Myometrial cell (primary cell): ENCODE measurements around the gene CELF1. TPM values are rescaled to one million over a fixed set of nuclear protein-coding genes. Genes with fewer than 3 reads are reported as not detected.

ENCODE experiments used
- total RNA-seq: library from RNA; depleted of rRNA; stranded (reverse); fragments of >200 nt; gene quantifications from 2 replicates; pipeline ENCODE4 v1.2.3, GENCODE V29; 2015

Gene CELF1
- total RNA-seq, result 60.5 and 101 TPM in 2 replicates

GRCh38 chr11:47552566-47553405 is at the start of gene CELF1:
TSS of gene CELF1 (minus strand) at chr11:47553132. CDS start at chr11:47499523, 53,609 bp downstream.

GRCh38 chr11:47593934-47594855 is 41.3 kb upstream of the CELF1 start, which contains the start of gene C1QTNF4:
TSS of gene C1QTNF4 (minus strand) at chr11:47594411. CDS start at chr11:47590810, 3,601 bp downstream.

GRCh38 chr11:47586098-47586855 is 33.3 kb upstream of the CELF1 start, which contains the start of gene FAM180B:
TSS of gene FAM180B (plus strand) at chr11:47586678. CDS start at chr11:47586769, 91 bp downstream.

DNA sequence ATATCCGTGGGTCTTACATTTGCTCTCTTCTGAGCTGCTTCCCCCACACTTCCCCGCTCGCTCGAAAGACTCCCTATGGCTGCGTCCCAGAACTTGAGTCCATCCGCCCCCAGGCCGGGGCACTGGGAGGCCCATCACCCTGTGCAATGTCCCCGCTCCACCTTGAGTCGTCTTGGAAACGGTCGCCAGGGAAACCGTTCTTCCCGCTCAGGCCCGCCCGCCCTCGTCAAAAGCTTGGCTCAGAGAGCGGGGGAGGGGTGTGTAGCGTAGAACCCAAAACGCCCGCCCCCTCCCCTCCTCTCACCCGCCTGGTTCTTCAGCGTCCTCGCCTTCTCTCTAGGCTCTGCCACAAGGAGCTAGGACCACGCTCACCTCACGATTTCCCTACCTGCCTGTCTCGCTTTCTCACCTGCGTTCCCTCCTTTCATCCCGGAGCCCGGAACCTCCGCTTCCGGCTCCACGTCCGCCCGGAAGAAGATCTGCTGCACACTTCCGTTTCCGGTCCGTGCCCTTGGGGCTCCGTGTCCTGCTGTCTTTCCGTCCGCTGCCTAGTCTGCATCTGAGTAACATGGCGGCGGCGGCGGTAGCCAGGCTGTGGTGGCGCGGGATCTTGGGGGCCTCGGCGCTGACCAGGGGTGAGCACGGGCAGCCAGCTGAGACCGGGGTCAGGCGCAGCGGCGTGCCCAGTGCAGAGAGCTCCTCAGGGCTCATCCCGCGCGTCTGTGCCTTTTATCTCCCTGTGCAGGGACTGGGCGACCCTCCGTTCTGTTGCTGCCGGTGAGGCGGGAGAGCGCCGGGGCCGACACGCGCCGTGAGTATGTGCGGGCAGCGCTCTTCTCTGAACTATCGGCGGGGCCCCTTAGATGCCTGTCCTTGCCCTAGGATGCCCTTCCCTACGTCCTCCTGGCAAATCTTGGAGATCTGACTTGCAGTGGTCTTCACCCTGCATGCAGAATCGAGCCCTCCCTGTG is 25.9 kb upstream of the CELF1 start, which contains the start of the genes KBTBD4 and NDUFS3:
Gene KBTBD4 (minus strand): TSS at position 447 of the 971 bp plus-strand sequence. CDS start 19 bp downstream, at position 428.
Gene NDUFS3 (plus strand): TSS at position 551 of the 971 bp plus-strand sequence. CDS start 18 bp downstream, at position 569.

GRCh38 chr11:47565340-47566148 is 12.6 kb upstream of the CELF1 start, which contains the start of gene PTPMT1:
TSS of gene PTPMT1 (plus strand) at chr11:47565599. CDS start at chr11:47565623, 24 bp downstream.

DNA sequence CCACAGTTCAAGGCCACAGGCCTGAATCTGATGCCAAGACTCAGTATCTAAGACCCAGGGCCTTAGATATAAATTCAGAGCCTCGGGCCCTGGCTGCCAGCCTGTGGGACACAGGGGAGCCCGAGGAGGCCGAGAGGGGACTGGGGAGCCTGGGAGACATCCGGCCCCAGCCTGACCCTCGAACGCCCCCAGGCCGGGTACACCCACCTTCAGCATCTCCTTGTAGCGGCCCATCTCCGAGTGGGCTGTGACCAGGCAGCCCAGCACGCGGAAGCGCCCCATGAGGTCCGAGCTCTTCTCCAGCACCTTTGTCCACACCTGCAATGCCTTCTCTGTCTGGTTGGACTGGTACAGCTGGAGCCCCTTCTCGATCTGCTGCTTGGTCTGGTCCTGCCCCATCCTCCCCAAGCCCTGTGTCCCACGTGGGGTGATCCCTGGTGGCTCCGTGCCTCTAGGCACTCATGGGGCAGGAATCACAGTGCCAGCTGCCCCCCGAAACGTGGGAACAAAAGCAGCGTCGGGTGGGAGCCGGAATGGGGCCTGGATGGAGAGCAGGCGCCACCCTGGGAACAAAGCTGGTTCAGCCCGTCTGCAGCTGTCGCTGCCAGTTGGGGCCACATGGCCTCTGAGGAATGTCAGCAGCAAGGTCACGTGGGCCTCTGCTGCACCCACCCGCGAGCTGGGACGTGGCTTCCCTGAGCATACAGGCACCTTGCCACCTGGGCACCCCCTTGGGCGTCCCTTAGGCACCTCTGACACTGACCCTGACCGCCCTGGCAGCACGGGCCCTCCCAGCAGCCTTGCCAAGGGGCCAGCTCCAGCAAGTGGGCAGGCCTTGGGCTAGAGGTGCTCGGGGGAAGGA is 104.1 kb downstream of the CELF1 start, which contains the start of gene RAPSN:
Gene RAPSN (minus strand): TSS at position 571 of the 862 bp plus-strand sequence. CDS start 172 bp downstream, at position 399.

GRCh38 chr11:47426062-47426956 is 126.6 kb downstream of the CELF1 start, which contains the start of gene PSMC3:
TSS of gene PSMC3 (minus strand) at chr11:47426439. CDS start at chr11:47426279, 160 bp downstream.

Other genes with a start within 250 kb of the CELF1 start
- not detected in 2 replicates for gene MYBPC3, start 200.4 kb downstream of the CELF1 start, total RNA-seq
- gene SPI1, start 174.6 kb downstream of the CELF1 start, total RNA-seq, result not detected in 2 replicates
- 157 and 162 TPM in 2 replicates for gene SLC39A13, start 144.5 kb downstream of the CELF1 start, total RNA-seq
- 258 and 272 TPM in 2 replicates for gene PSMC3, start 126.7 kb downstream of the CELF1 start, total RNA-seq
- 0.18 TPM in 1 of 2 replicates, not detected in the other for gene RAPSN, start 104.0 kb downstream of the CELF1 start, total RNA-seq
- gene PTPMT1, start 12.5 kb upstream of the CELF1 start, total RNA-seq, result 120 and 148 TPM in 2 replicates
- gene KBTBD4, start 25.8 kb upstream of the CELF1 start, total RNA-seq, result 22.9 and 28.3 TPM in 2 replicates
- gene NDUFS3, start 25.9 kb upstream of the CELF1 start, total RNA-seq, result 82.4 and 101 TPM in 2 replicates
- not detected in 2 replicates for gene FAM180B, start 33.5 kb upstream of the CELF1 start, total RNA-seq
- 2.6 and 3.2 TPM in 2 replicates for gene C1QTNF4, start 41.3 kb upstream of the CELF1 start, total RNA-seq
- gene MTCH2, start 89.4 kb upstream of the CELF1 start, total RNA-seq, result 117 TPM in 2 replicates
- 0.86 and 10.3 TPM in 2 replicates for gene AGBL2, start 162.2 kb upstream of the CELF1 start, total RNA-seq
- 11.2 and 38.1 TPM in 2 replicates for gene FNBP4, start 214.2 kb upstream of the CELF1 start, total RNA-seq